ENCODE results near the gene COQ3.

Gene COQ3, protein sequence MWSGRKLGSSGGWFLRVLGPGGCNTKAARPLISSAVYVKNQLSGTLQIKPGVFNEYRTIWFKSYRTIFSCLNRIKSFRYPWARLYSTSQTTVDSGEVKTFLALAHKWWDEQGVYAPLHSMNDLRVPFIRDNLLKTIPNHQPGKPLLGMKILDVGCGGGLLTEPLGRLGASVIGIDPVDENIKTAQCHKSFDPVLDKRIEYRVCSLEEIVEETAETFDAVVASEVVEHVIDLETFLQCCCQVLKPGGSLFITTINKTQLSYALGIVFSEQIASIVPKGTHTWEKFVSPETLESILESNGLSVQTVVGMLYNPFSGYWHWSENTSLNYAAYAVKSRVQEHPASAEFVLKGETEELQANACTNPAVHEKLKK

DNA sequence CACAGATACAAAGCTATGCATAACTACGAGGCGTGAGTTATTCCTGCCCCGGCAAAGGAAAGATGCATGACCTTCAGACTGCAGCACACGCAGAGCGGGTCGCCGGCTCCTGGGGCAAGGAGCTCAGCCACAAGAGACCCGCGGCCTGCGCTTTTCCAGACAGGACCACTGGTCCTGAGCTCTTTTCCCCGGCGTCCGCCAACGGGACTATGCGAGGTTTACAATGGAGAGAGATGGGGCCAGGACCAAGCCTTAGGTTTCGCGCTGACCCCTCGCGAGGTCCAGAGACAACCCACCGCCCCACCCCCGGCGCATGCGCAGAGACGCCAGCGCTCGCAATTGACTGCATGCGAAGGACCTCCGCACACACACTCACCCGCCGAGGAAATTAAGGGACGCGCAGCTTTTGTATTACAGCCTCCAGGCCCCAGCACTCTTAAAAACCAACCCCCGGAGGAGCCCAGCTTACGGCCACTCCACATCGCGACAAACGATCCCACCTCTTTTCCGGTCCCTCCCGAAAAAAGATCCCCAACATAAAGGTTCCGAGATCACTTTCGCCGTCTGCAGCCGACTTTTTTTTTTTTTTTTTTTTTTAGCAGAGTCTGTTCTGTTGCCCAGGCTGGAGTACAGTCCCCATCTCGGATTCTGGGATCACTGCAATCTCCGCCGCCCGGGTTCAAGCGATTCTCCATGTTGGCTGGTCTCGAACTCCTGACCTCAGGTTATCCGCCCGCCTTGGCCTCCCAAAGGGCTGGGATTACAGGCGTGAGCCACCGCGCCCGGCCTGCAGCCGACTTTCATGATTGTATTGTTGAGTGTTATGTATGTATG, at the start of gene COQ3:
Gene COQ3 (minus strand): TSS at position 498 of the 834 bp plus-strand sequence. CDS start 16 bp downstream, at position 482.
- in situ Hi-C loops (cut with HindIII; ENCODE audit: low sequenced_read_pairs): no loop called here

DNA sequence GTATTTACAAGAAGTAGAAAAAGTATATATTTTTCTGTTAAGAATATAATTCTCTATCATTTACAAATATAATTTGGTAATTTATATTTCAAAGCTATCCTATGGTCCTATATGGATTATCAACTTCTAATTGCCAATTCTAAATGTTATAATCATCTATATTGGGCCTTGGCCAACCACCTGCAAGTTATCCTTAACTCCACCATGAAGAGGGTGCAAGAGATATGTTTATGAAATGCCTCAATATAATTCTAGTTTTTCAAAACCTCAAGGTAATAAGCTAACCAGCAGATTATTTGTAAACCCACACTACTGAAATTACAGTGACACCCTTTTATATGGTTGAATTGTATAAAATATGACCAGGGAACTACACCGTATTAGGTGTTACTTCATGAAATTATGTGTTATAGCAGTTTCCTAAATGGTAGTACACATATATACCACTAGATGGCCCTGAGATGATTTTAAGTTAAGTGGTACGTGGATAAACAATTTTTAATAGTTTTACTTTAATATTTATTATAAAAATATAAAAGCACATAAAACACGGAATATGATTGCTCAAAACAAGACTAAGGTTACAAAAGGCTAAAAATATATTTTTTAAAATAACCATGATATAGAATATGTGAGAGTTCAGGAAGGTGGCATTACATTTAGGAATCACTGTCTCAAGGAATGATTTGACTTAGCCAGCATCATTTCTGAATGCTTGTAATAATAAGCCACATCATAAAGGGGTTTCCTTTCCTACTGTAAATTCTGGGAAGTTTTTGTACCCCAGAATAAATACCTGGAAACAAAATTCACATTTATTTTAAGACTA, 40.9 kb upstream of the COQ3 start:
- in situ Hi-C loops (cut with HindIII; ENCODE audit: low sequenced_read_pairs): no loop called here

DNA sequence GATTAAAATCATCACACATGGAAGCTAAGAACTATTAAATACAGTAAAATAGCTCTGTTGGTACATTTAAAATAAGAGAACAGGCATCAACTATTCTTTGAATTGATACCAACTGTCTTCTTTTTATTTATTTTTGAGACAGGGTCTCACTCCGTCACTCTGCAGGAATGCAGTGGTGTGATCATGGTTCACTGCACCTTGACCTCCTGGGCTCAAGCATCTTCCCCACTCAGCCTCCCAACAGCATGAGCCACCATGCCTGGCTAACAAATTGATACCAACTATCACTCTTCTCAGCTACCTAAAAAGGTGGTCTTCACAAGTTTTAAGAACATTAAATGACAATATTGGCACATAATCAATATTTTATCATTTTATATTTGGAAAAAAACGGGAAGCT, 38.9 kb upstream of the COQ3 start:
- in situ Hi-C loops (cut with HindIII; ENCODE audit: low sequenced_read_pairs): no loop called here

DNA sequence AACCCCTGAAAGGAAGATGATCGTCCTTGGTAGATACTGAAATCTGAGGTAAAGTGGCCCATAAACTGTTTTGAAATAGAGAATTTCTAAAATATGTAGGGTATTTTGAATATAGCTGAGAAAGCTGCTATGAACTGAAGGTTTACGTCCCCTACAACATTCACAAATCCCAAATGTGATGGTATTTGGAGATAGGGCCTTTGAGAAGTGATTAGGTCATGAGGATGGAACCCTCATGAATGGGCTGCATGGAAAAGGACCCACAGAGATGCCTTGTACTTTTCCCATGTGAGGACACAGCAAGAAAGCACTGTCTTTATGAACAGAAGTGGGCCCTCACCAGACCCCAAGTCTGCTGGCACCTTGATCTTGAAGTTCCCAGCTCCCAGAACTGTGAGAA, 37.9 kb upstream of the COQ3 start:
- in situ Hi-C loops (cut with HindIII; ENCODE audit: low sequenced_read_pairs): no loop called here

DNA sequence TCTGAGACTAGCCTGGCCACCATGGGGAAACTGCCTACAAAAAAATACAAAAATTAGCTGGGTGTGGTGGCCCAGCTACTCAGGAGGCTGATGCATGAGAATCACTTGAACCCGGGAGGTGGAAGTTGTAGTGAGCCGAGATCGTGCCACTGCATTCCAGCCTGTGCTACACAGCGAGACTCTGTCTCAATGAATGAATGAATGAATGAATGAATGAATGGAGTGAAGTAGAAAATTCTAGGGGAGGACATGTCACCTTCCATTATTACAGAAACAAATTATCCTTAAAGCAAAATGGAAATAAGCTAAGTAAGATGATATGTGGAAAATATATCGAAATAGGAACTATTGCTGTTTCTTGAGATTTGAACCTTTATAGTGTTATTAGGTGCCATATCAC, 34.0 kb upstream of the COQ3 start:
- in situ Hi-C loops (cut with HindIII; ENCODE audit: low sequenced_read_pairs): no loop called here

DNA sequence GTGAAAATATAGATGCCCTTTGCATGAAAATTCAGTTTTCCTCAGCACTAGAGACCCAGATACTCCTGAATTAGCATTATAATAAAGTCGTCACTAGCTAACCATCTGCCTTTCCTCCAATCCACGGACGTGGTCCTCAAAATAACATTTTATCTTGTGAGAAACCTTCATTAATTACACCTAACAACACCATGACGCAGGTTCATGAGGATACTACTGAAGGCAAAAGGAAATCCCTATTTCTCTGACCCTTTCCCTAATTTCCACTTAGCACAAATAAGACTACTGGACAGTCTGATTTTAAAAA, 32.4 kb upstream of the COQ3 start:
- in situ Hi-C loops (cut with HindIII; ENCODE audit: low sequenced_read_pairs): no loop called here

DNA sequence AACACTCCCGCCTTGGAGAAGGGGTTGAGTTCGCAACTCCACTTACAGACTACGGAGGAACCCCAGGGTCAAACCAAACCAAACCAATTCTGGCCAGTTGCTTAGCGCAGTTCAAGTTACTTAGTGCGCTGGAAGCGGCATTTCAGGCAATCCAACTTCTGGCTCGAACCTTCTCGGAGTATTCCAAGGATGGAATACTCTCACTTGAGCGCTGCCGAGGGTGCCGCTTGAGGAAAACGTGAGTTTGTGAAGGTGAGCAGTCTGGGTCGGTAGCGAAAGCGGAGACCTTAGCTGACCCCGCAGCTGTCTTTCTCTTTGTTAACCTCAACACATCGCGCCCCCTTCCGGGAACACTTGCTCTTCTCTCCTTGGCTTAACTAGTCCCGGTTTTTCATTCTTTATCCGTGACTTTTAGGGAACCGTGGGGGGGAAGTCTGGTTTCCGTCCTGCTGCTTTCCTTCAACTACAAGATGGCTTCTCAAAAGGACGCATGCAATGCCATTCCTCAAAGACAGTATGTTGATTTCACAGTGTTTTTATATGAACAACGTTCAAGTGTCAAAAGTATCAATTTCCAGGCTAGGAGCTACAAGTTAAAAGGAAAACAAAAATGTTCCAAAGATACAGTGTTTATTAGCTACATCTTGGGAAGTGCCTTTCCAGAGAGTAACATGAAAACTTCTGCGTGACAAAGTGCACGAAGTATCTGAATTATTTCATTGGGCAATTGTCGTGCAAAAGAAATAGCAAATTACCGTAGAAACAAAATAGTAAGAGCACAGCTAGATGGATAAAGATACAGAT, 31.9 kb upstream of the COQ3 start:
- in situ Hi-C loops (cut with HindIII; ENCODE audit: low sequenced_read_pairs): no loop called here

DNA sequence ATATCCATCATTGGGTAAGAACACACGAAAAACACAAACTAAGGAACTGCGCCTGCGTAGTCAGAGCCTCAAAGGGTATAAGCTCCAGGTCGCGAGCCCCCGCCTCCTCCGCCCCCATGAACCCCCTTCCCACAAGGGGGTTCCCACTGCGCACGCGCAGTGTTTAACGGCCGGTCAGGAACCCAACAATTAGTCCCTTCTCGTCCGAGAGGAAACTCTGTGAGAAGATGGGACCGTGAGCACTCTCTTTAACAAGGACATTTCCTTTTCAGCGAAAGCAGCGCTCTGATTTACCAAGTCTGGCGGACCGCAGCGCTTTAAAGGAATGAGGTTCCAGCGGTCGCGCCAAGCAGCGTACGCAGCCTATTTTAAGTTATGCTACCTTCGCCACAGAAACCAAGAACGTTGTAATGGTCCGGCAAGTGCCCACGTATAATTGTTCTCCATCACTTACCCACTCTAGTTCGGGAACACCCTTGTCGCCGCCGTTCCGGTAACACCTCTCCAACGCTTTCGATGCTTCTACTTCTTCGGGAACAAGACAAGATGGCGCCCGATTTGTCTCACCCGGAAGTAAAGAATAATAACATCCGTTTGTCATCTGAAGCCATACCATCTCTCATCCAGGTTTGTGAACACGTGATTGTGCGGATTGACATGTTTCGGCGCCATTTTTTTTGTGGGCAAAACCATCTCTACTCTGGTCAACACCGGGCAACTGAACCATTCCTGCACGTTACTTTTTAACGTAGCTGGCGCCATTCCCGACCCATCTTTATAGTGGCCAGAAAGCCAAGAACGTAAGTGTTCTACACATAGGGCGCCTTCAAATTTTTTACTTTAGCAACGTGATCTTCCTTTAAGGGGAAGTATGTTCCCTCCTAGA, 31.0 kb upstream of the COQ3 start, which contains the start of gene PNISR:
Gene PNISR (minus strand): TSS at position 548 of the 886 bp plus-strand sequence. CDS start 10,649 bp downstream, outside the sequence.
- in situ Hi-C loops (cut with HindIII; ENCODE audit: low sequenced_read_pairs): no loop called here

DNA sequence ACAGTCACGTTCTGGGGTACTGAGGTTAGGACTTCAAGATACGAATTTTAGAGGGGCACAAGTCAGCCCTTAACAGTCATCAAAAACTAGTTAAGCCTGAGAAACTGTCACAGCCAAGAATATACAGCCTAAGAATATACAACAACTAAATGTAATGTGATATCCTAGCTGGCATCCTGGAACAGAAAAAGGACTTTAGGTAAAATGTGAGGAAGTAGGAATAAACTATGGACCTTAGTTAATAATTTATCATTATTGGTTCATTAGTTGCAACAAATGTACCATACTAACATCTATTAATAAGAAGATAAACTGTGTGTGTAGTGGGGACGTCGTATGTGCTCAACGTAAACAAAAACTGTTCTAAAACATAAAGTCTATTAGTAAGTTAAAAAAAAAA, 30.0 kb upstream of the COQ3 start:
- in situ Hi-C loops (cut with HindIII; ENCODE audit: low sequenced_read_pairs): no loop called here

DNA sequence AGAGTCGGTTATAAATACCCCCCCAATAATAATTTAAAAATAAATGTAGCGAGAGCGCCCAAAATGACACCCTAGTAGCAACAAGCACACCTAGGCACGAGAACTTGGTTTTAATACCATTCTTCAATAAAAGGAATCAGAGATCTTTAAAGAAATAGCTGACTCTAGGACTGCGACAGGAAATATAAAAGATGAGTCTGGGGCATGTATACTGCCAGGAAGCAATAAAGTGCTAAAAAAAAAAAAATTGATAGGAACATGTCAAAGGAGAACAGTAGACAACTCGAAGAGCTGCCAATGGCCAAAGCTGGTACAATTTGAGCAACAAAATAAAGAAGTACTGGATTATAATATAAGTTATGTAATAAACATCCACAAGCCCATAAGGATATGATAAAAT, 28.9 kb upstream of the COQ3 start:
- in situ Hi-C loops (cut with HindIII; ENCODE audit: low sequenced_read_pairs): no loop called here

DNA sequence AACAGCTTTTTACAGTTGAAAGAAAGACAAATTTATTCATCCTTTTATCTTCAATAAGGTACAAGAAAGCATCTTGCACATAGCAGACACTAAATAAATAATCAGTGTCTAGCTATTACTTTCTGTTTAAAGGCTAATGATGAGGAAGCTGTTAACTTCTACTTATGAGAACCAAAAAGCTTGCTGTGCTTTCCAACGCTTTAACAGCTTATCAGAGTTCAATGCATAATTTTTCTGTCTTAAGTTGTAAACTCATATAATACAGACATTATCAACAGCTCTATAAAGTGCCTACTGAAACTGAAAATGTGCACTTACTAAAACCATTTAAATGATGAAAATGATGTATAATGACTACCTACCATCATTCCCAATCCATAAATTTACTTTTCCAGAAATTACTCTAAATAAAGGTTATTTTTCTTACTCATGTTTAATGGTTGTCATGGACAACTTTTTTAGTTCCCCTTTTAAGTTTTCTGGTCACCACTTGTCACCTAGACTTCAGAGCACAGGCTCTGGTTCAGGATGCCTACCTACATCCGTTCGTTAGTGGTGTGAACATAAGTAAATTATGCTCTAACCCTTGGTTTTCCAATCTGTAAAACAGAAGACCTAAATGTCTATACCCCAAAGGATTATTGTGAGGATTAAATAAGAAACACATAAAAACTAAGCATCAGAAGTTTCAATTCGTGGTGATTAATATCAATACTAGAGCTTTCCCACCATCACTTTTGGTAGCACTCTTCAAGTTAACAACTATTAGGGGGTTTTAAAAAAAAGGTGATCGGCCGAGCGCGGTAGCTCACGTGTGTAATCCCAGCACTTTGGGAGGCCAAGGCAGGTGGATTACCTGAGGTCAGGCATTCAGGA, 23.1 kb upstream of the COQ3 start:
- in situ Hi-C loops (cut with HindIII; ENCODE audit: low sequenced_read_pairs): no loop called here

DNA sequence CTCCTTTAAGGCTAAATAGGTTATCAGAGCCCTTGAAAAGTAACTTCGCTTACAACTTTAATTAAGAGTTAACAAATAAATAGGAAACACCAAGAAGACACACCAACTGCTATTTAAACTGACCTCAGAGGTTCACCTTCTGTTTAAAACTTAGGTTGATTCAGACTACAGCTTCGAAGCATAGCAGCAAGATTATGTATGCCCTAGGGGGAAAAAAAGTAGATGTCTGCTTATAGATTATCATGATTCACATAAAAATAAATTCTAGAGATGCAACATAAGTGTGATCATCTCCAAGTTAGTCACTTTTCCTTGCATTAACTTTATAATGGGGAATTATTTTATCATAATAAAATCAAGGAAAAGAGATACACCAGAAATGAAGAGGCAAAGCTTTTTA, 22.2 kb upstream of the COQ3 start:
- in situ Hi-C loops (cut with HindIII; ENCODE audit: low sequenced_read_pairs): no loop called here

DNA sequence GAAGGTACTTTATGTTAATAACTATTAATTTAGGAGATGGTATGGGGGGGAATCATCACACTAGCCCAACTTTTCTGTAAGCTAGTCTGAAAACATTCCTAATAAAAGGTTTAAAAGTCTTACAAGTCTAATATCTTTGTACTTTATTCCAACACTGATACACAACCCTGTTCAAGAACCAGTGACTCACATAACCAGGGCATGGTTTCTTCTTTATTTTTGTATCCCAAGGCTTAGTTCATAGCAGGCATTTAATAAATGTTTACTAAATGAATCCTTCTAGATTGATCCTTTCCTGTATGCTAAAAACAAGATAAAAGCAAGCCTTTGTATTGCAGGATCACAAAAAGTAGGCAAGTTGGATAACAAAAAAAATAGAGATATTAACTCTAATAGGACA, 21.5 kb upstream of the COQ3 start:
- in situ Hi-C loops (cut with HindIII; ENCODE audit: low sequenced_read_pairs): no loop called here

DNA sequence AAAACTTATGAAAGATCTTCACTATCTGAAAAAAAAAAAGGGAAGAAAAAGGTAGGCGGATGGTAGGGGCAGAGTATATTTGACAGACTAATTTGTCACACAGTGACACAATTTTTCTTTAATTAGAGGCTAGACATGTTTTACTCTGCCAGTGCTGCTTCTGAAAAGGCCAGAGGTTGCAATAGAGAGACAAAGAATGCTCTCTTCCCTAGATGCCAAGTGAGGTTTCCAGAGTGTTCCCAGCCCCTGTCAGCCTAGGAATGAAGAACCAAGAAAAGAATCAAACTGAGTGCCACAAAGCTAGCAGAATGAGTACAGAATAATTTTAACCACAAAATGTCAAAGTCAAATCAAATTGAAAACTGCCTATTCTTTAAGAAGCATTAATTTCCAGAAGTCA, 18.1 kb upstream of the COQ3 start:
- in situ Hi-C loops (cut with HindIII; ENCODE audit: low sequenced_read_pairs): no loop called here

DNA sequence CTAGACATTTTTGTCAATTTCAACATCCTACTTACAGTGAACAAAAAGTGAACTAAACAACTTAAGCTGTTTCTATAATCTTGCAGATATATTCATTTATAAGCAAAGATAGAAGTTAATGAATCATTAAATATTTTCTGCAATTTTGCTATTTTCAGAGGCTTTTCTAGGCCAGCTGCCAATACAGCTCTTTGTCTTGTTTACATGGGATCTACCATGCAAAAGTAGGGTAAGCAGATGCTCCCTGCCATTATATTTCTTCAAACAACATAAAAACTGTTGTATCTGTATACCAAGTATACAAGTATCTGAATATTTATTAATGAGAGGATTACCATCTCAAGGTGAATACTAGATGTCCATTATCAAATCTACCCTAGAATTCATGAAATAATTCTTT, 15.7 kb upstream of the COQ3 start:
- in situ Hi-C loops (cut with HindIII; ENCODE audit: low sequenced_read_pairs): no loop called here

DNA sequence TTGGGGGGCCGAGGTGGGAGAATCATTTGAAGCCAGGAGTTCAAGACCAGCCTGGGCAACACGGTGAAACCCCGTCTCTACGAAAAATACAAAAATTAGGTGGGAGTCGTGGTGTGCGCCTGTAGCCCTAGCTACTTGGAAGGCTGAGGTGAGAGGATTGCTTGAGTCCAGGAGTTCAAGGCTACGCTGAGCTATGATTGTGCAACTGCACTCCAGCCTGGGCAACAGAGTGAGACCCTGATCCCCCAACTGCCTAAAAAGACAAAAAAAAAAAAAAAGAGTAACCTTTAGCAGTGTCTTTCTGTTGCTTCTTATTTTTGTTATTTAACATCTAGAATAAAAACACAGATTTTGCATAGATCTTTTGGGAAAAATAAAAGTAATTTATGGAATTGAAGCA, 13.1 kb upstream of the COQ3 start:
- in situ Hi-C loops (cut with HindIII; ENCODE audit: low sequenced_read_pairs): no loop called here

DNA sequence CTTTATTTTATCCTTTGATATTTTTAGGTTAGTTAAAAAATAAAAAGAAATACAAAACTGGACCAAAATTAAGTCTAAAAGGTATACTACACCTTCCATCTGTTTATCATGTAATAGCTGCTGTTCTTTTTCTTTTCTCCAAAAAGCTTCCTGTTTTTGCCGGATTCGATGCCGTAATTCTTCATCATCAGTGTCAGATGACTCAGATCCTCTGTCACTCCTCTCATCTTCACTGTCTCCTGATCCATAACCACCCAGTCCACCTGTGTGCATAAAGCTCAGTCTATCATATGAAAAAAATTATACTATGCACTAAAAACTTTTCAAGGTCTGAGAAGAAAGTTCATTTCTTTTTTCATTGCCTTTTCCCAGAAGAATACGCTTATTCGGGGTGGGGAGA, 8.5 kb upstream of the COQ3 start:
- in situ Hi-C loops (cut with HindIII; ENCODE audit: low sequenced_read_pairs): no loop called here

DNA sequence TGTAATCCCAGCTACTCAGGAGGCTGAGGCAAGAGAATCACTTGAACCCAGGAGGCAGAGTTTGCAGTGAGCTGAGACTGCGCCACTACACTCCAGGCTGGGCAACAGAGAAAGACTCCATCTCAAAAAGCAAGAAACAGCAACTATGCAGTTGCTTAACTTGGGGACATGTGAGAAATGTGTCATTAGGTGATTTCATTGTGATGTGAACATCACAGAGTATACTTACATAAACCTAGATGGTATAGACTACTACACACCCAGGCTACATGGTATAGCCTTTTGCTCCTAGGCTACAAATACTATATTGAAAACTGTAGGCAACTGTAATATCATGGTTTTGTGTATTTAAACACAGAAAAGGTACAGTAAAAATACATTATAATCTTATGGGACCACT, 3.3 kb upstream of the COQ3 start:
- in situ Hi-C loops (cut with HindIII; ENCODE audit: low sequenced_read_pairs): no loop called here

DNA sequence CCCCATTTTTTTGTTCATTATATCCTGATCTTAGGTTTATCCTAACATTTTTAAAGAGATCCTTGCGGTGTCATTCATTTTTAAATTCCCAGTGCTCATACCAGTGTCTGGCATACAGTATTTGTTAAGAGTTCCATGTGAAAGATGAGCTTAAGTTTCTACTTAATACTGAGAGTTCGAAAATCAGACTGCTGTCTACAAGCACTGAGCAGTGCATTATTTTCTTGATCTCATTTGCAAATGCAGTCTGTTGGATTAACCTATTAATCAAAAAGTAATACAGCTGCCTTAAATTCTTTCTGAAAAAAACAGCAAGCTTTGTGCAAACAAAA, 663 bp downstream of the COQ3 start:
- in situ Hi-C loops (cut with HindIII; ENCODE audit: low sequenced_read_pairs): no loop called here

All from DLD1 (cell line).